GM18526 (cell line): Measurements from ENCODE around the gene STPG3.

Experiments
- POLR2A ChIP-seq: IDR thresholded peaks from 3 replicates; pipeline ENCODE4 v1.6.1; 2011; ENCODE audit not compliant: insufficient read length; ENCODE audit errors: extremely low read depth

Gene STPG3

DNA sequence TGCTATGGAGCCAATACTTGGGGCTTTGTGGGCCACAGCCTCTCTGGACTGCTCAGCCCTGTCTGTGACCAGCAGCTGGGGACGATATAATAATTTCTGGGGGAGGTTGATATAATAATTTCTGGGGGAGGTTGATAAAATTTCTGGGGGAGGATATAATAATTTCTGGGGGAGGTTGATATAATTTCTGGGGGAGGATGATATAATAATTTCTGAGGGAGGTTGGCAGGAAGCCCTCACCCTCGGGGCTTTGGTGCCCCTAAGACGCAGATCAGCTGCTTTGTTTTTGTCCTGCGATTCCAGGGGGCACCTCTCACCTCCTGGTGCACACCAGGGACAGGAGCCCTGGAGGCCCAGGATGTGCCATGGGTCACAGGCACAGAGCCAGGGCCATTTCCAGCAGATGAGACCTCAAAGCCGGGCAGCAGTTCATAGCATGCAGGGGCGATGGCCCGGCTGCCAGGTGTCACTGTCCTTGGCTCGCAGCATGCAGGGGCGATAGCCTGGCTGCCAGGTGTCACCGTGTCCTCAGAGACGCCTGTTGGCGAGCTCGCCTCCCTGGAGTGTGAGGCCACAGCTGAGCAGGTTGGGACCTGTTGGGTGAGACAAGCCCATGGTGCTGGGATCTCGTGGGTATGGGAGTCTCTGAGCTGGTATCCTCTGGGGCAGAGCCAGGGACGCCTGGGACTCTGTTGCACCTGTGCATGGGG is 22.7 kb downstream of the STPG3 start:
- no peak for TF ChIP-seq POLR2A

DNA sequence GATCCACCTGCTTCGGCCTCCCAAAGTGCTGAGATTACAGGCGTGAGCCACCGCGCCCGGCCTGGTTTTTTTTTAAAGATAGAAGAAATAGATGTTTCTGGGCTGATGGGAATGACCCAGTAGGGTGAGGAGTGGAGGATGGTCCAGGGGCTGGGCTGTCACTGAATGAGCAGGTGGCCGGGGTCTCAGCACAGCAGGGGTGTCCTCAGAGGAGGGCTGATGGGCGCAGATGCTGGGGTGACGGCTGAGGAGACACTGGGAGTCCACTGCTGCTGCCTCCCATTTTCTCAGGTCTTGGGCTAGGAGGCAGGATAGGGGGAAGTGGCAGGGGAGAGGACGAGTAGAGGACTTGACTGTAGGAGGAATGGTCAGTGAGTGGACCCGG is 24.1 kb downstream of the STPG3 start:
- no peak for TF ChIP-seq POLR2A

DNA sequence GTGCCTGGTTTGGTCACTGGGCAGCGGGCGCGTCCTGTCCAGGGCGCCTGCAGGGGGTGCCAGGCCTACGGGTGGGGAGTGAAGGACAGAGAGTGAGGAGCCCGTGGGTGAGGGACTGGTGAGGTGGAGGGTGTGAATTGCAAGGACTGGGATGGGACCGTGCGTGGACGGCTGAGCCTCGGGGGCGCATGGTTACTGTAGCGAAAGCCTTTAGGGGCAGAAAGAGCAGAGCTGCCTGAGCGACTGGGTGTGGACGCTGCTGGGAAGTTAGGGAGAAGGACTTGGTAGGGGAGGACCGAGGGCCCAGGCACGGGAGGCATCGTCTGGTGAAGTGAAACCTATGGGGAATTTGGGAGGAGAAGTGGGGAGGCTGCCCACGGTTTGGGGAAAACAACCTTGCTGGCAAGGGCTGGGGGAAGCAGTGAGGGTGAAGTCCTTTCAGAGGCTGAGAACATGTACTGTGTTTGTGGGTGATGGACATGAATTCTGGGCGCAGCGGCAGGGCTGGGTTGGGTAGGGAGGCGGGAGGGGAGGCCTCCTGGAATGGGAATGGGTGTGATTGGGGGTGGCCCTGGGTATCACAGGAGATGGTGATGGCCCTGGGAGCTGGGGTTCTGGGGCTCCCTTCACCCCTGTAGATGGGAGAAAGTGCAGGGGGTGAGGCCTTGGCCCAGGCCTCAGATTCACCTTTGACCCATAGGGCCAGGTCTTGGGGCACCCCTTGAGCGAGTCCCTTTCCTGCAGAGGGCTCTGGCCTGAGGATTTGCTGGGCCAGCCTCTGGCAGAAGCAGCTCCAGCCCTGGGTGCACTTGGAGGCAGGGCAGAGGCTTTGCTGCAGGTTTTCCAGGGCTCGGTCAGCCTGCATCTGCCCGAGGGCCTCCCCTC is 24.7 kb downstream of the STPG3 start:
- no peak for TF ChIP-seq POLR2A

DNA sequence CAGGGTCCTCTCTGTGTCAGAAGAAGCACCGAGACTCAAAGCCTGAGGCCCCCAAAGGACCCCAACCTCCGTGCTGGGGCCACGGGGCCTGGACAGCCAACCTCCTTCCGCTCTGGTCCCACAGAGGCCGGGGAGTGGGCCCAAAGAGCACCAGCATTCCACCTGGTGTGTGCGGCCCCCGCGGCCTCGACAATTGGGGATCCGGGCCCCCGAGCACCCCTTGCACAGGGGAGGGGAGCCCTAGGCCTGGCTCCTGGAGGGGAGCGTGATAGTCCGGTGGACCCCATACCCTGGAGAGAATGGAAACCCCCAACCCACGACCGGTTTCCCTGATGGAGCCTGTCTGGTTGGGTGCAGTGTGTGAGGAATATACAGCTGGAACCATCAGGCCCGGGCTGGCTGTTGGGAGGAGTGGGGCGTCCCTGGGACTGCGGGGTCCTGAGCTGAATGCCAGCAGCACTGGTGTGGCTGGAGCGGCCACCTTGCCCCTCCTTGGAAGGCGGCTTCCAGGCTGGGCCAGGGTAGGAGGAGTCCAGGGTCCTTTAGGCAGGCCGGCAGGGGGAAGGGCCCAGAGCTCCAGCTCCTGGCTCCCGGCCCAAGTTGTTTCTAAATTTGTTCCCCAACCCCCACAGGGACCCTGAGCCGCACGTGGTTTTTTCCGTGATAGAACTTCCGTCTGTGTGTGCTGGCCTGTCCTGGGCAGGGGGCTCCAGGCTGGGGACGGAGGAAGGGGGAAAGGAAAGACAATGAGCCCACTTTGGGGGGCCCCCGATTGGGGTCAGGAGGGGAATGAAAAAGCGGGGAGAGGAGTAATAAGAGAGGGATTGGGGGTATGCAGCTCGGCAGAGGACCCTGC is 25.6 kb downstream of the STPG3 start:
- no peak for TF ChIP-seq POLR2A

DNA sequence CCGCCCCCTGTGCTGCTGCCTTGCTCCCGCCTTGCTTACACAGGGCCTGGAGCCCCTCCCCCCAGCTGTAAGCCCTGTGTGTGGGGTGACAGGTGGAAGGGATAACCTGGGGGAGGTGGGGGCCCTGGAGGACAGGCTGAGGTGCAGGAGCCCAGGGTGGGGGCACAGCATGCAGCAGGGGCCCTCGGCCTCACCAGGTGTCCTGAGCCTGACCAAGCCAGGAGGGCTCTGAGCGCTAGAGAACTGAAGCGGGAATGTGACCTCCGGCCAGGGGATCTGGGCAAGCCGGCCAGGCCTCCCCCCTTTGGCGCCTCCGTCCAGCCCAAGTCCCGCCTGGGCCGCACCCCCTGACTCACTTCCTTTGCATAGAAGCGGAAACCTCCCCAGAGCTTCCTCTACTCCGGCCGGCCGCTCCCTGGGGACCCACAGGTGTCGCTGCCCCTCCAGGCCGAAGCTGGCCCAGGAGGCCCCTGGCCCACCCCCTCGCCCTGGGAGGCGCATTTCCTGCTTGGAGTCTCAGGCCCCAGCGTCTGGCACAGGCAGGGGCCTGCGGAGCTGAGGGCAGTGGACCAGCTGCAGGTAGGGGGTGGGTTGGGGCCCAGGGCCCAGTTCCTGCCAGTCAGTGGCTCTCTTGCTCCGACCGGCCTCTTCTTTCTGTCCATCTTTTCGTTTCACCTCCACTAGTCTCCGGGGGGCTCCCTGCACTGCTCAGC is 26.4 kb downstream of the STPG3 start, which contains the start of gene TOR4A:
Gene TOR4A, plus strand, starts transcription at position 398 of the 713 bp plus-strand sequence. CDS start 964 bp downstream, outside the sequence.
- TF ChIP-seq POLR2A = peak; percentile 52

DNA sequence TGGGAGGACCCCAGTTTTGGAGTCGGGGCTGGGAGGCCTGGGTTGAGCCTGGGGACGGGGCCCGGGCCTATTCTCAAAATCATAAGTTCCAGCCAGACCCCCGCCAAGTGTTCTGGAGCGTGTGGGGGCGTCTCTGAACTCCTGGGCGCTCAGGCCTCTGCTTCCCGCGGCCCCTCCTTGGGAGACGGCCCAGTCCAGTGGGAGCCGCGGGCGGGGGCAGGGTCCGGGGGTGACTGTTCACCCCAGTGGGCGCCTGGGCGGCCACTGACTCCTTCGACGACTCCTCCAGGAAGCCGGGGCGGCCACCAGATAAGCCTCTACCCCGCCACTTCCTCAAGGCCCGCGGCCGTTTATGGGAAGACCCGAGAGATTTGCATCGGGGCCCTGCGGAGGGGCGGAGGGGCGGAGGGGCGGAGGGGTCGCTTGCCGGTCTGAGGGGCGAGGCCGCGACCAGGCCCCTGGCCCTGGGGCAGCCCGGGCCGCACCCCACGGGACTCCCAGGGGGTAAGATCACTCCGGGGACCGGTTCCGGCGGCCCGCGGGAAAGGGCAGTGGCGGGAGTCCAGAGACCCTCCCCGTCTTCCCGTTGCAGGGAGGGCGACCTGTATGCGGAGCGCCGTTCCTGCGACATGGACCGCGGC is 27.1 kb downstream of the STPG3 start:
- TF ChIP-seq POLR2A = no peak

DNA sequence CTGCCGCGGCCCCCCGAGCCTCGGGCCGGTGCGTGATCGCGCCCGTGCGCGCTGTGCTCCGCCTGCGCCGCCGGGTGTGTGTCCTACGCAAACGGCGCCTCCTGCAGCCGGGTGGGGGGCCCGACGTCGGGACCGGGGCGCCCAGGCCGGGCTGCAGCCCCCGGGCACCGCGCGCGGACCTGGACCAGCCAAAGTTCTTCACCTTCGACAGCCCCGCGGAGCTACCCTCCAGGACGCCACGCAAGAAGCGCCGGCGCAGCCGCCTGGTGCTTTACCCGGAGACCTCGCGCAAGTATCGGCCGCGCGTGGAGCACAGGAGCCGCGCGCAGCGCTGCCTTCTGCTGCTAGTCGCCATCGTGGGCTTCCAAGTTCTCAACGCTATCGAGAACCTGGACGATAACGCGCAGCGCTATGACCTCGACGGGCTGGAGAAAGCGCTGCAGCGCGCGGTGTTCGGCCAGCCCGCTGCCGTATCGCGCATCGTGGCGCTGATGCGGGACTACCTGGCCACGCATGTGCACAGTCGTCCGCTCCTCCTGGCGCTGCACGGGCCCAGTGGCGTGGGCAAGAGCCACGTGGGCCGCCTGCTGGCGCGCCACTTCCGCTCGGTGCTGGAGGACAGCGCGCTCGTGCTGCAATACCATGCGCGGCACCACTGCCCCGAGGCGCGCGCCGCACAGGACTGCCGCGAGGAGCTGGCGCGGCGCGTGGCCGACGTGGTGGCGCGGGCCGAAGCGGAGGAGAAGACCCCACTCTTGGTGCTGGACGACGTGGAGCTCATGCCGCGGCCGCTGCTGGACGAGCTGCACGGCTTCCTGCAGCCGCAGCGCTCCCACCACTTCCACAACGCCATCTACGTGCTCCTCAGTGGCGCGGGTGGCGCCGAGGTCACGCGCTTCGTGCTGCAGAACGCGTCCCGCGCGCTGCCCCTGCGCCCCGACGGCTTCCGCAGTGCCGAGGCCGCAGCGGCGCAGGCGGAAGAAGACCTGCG is 27.9 kb downstream of the STPG3 start:
- TF ChIP-seq POLR2A = no peak

DNA sequence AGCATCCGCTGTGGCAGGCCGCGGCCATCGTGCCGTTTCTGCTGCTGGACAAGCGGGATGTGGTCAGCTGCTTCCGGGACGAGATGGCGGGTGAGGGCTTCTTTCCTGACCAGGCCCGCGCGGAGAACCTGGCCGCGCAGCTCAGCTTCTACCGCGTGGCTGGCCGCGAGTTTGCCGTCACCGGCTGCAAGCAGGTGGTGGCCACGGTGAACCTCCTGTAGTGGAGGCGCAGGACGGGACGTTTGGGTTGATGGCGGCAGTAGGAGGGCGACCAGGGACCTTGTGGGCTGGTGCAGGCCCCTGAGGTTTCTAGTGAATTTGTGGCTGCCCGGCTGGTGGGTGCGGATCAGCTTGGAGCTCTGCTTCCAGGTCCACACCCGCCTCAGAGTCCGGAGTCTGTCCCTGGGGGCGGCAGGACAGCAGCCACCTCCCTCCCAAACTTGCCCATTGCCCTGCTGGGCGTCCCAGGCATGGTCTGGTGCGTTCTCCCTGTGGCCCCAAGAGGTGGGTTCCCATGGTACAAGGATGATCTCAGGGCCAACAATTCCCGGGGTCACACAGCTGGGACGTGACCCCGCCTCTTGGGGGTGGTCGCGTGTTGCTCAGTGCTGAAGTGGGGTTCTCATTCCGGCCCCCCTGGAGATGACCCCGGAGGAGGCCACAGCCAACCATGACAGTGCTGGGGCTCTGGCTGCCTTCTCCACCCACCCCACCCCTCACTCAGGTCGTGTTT is 28.8 kb downstream of the STPG3 start:
- TF ChIP-seq POLR2A = no peak

DNA sequence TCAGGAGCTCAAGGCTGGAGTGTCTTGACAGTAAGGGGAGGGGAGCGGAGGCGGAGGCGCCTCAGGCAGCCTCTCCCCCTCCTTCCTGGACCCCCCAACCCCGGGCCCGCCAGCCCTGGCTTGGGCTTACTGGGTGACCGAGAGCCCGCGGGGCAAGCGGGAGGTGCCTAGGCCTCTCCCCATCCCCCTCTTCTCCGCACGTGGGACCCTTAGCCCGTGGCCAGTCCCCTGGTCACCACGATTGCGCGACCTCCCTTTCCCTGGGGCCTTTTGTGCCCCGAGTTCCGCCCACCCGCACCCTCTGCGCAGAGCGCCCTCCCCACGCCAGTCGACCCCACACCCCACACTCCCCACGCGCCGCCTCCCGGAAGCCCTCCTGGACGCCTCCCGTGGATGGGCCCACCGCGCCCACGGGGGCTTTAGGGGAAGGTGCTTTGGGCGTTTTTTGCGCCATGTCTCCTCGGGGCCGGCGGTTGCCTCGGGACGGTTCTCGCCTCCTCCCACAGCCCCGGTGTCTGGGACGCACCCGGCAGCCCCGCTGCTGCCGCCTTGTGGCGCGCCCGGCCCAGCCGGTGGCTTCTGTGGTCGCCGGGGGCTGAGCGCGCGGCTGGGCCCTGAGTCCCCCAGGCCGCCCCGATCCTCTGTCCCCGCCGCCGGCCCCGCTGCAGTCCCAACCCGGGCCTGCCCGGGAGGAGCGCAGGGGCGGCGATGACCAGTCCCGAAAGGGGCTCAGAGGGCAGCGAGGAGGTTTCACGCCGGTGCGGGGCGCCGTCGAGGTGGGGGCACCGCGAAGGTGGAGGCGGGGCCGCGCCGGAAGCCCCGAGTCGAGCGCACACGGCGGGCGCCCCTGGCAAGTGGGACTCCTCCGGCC is 29.6 kb downstream of the STPG3 start:
- no peak for TF ChIP-seq POLR2A

DNA sequence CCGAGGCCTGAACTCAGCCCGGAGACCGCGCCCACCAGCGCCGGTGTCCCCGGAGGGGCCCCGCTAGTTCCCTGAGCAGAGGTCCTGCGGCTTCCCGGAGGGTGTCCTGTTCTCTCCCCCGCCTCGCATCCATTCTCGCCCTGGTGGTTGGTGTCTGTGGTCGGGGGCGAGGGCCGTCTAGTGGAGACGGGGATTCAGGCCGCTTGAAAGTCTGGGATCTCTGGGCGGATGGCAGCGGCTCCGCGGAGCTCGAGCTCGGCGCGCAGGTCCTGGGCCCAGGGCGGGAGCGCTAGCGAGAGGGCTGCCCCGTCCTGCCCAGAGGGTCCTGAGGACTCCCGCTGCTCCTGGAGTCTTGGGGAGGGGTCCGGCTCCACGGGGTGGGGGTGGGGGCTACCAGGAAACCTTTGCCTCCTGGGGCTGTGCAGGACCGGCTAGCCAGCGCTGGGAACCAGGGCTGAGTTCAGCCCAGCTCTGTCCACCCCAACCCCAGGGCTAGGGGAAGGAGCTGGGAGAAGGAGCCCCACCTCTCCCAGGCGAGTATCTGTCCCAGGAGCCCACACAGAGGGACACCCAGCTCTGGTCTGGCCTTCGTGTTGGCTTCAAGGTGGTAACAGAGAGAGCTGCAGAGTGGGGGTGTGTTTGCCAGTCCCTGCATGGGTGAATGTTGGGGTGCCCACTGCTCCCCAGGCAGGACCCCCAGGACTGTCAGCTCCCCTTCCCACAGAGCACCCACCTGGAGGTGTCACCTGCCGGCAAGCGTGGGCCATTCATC is 30.4 kb downstream of the STPG3 start:
- no peak for TF ChIP-seq POLR2A

DNA sequence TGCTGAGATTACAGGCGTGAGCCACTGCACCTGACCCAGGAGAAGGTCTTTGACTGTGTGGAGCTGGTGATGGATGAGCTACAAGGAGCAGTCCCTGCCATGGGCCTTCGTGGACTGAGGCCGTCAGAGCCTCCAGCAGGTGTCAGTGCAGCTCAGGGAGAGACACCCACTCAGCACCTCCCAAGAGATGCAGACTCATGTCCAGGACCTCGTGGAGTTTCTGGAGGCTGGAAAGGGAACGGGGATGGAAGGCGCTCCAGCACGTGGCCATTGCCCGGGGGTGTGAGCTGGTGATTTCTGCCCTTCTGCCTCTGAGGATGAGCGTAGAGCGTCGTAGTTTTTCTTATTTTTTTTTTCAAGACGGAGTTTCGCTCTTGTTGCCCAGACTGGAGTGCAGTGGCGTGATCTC is 35.9 kb downstream of the STPG3 start:
- TF ChIP-seq POLR2A = no peak

DNA sequence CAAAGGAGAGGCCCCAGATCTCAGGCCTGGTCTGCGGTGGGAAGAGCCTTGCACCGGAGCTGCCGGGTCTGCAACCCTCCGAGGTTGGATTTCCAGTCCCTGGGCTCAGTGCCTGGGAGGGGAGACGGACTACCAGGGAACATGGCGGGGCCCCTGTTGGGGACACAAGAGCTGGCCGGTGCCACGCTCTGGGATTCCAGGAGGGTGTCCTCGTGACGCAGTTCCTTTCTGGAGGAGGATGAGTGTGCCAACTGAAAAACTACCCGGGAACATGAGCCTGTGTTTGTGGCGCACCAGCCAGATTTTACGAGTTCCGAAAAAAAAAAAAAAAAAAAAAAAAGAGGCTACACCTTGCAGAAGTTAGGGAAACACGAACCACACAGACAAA is 42.0 kb downstream of the STPG3 start:
- TF ChIP-seq POLR2A = no peak
